H9 (cell line): ENCODE data around the gene AEN. TPM values are rescaled to one million over a fixed set of nuclear protein-coding genes. Genes with fewer than 3 reads are reported as not detected.

ENCODE experiments used
- DNase-seq: peaks from one replicate; pipeline ENCODE4 v3.0.0-alpha.2; 2017
- H2AFZ ChIP-seq: one replicate; pipeline ENCODE4 v1.6.1; 2013; ENCODE audit warnings: mild to moderate bottlenecking, low read length, control low read depth, moderate library complexity
- H2AK5ac ChIP-seq: 2 replicates; pipeline ENCODE4 v1.6.1; 2013; ENCODE audit warnings: low read length, control low read depth, mixed read lengths; ENCODE audit not compliant: insufficient read length
- H2BK120ac ChIP-seq: one replicate; pipeline ENCODE4 v1.6.1; 2013; ENCODE audit warnings: low read depth, mild to moderate bottlenecking, low read length, control low read depth, inconsistent platforms; ENCODE audit not compliant: poor library complexity, severe bottlenecking
- H2BK12ac ChIP-seq: 2 replicates; pipeline ENCODE4 v1.6.1; 2013; ENCODE audit warnings: low read length, control low read depth, mixed read lengths, low read depth; ENCODE audit not compliant: insufficient read length
- H2BK15ac ChIP-seq: 2 replicates; pipeline ENCODE4 v1.6.1; 2013; ENCODE audit warnings: low read depth, low read length, control low read depth
- H2BK20ac ChIP-seq: one replicate; pipeline ENCODE4 v1.6.1; 2013; ENCODE audit warnings: low read depth, mild to moderate bottlenecking, low read length, control low read depth, inconsistent platforms; ENCODE audit not compliant: poor library complexity, severe bottlenecking
- H2BK5ac ChIP-seq: 2 replicates; pipeline ENCODE4 v1.6.1; 2013; ENCODE audit warnings: low read length, control low read depth, mixed read lengths; ENCODE audit not compliant: insufficient read length
- H3K14ac ChIP-seq: 2 replicates; pipeline ENCODE4 v1.6.1; 2013; ENCODE audit warnings: low read length, control low read depth; ENCODE audit not compliant: insufficient read depth
- H3K18ac ChIP-seq: 2 replicates; pipeline ENCODE4 v1.6.1; 2013; ENCODE audit warnings: low read depth, mild to moderate bottlenecking, mixed read lengths, low read length, control low read depth; ENCODE audit not compliant: insufficient read length
- H3K23ac ChIP-seq: 2 replicates; pipeline ENCODE4 v1.6.1; 2013; ENCODE audit warnings: low read length, control low read depth, mixed read lengths, low read depth; ENCODE audit not compliant: insufficient read length
- H3K23me2 ChIP-seq: 2 replicates; pipeline ENCODE4 v1.6.1; 2013; ENCODE audit warnings: low read depth, mild to moderate bottlenecking, mixed read lengths, low read length, control low read depth; ENCODE audit not compliant: insufficient read length, poor library complexity, severe bottlenecking
- H3K27ac ChIP-seq: 2 replicates; pipeline ENCODE4 v1.5.1; 2013; ENCODE audit warnings: low read length, control low read depth, mixed read lengths, low read depth; ENCODE audit not compliant: insufficient read length
- H3K27me3 ChIP-seq: 2 replicates; pipeline ENCODE4 v1.6.1; 2013; ENCODE audit warnings: low read length, control low read depth, inconsistent platforms; ENCODE audit not compliant: insufficient read depth
- H3K4ac ChIP-seq: 2 replicates; pipeline ENCODE4 v1.6.1; 2013; ENCODE audit warnings: low read depth, mild to moderate bottlenecking, control low read depth, inconsistent platforms, low read length, moderate library complexity
- H3K4me1 ChIP-seq: 2 replicates; pipeline ENCODE4 v1.6.1; 2013; ENCODE audit warnings: low read length, control low read depth, inconsistent platforms; ENCODE audit not compliant: insufficient read depth
- H3K4me2 ChIP-seq: 2 replicates; pipeline ENCODE4 v1.6.1; 2013; ENCODE audit warnings: low read length, control low read depth, mixed read lengths; ENCODE audit not compliant: insufficient read length, insufficient read depth
- H3K56ac ChIP-seq: 2 replicates; pipeline ENCODE4 v1.6.1; 2013; ENCODE audit warnings: low read depth, mild to moderate bottlenecking, mixed read lengths, low read length, control low read depth; ENCODE audit not compliant: insufficient read length
- H3K79me1 ChIP-seq: 2 replicates; pipeline ENCODE4 v1.6.1; 2013; ENCODE audit warnings: low read depth, mild to moderate bottlenecking, moderate library complexity, low read length, control low read depth, inconsistent platforms; ENCODE audit not compliant: insufficient read depth, poor library complexity, severe bottlenecking
- H3K79me2 ChIP-seq: 2 replicates; pipeline ENCODE4 v1.6.1; 2013; ENCODE audit warnings: low read length, control low read depth, inconsistent platforms; ENCODE audit not compliant: insufficient read depth
- H3K9ac ChIP-seq: 2 replicates; pipeline ENCODE4 v1.6.1; 2013; ENCODE audit warnings: low read length, control low read depth, mixed read lengths; ENCODE audit not compliant: insufficient read length; ENCODE audit errors: extremely low read depth
- H3K9me3 ChIP-seq: one replicate; pipeline ENCODE4 v1.6.1; 2013; ENCODE audit warnings: low read depth, low read length, inconsistent platforms; ENCODE audit not compliant: control insufficient read depth
- H3T11ph ChIP-seq: one replicate; pipeline ENCODE4 v1.6.1; 2013; ENCODE audit warnings: mild to moderate bottlenecking, low read length, control low read depth, inconsistent platforms
- H4K20me1 ChIP-seq: one replicate; pipeline ENCODE4 v1.6.1; 2013; ENCODE audit not compliant: control insufficient read depth, insufficient read length, insufficient read depth
- H4K5ac ChIP-seq: 2 replicates; pipeline ENCODE4 v1.6.1; 2013; ENCODE audit warnings: low read depth, mild to moderate bottlenecking, mixed read lengths, low read length, control low read depth; ENCODE audit not compliant: insufficient read length
- H4K8ac ChIP-seq: replicated peaks from 2 replicates; pipeline ENCODE4 v1.6.1; 2013; ENCODE audit warnings: low read length, control low read depth, mixed read lengths, low read depth; ENCODE audit not compliant: insufficient read length
- H4K91ac ChIP-seq: 2 replicates; pipeline ENCODE4 v1.6.1; 2013; ENCODE audit warnings: low read depth, mild to moderate bottlenecking, moderate library complexity, mixed read lengths, low read length, control low read depth; ENCODE audit not compliant: insufficient read length
- H3K27ac Mint-ChIP-seq, 3 experiments: 2 replicates in 2 of 3; 3 replicates in 1 of 3; pipeline ENCODE4 v1.8.0; 2020 to 2021; ENCODE audit warnings: mixed read lengths in 3 of 3, mild to moderate bottlenecking in 1 of 3, moderate library complexity in 1 of 3
- H3K27me3 Mint-ChIP-seq: 2 replicates; pipeline ENCODE4 v1.8.0; 2021; ENCODE audit warnings: low read depth, mild to moderate bottlenecking, moderate library complexity, mixed read lengths
- H3K36me3 Mint-ChIP-seq, 3 experiments: 2 replicates in 2 of 3; 3 replicates in 1 of 3; pipeline ENCODE4 v1.8.0; 2020 to 2021; ENCODE audit warnings: low read depth in 3 of 3, mixed read lengths in 3 of 3; ENCODE audit not compliant: insufficient read depth in 1 of 3
- H3K4me1 Mint-ChIP-seq, 2 experiments: 2 replicates each; pipeline ENCODE4 v1.8.0; 2020; ENCODE audit warnings: mixed read lengths in 2 of 2
- H3K4me3 Mint-ChIP-seq, 2 experiments: 2 replicates in 1 of 2; 3 replicates in 1 of 2; pipeline ENCODE4 v1.8.0; 2020 to 2021; ENCODE audit warnings: mild to moderate bottlenecking in 2 of 2, mixed read lengths in 2 of 2, moderate library complexity in 1 of 2
- H3K9me3 Mint-ChIP-seq, 2 experiments: 2 replicates in 1 of 2; 3 replicates in 1 of 2; pipeline ENCODE4 v1.8.0; 2020; ENCODE audit warnings: mild to moderate bottlenecking in 2 of 2, mixed read lengths in 2 of 2, moderate library complexity in 1 of 2
- WGBS: extraction: QIAGEN DNeasy Blood & Tissue Kit; methylation state at CpG from one replicate; pipeline ENCODE4 v1.1.7; 2013; ENCODE audit warnings: missing lambda C conversion rate, low lambda C conversion rate, mixed read lengths; ENCODE audit not compliant: insufficient read length; ENCODE audit errors: extremely low coverage; 5-methylcytosine and 5-hydroxymethylcytosine counted together
- total RNA-seq: library from RNA; stranded (reverse); gene quantifications from 2 replicates; pipeline ENCODE4 v1.2.1, GENCODE V29; 2021
- TF ChIP-seq, protein P1 (sequence below): fragments of 200-600 bp; sonication (generic); conservative IDR thresholded peaks from 3 replicates; pipeline ENCODE4 v1.8.0; 2021; ENCODE audit warnings: antibody characterized with exemption, mild to moderate bottlenecking

AEN gene
- total RNA-seq, 1 experiment from 2014 or later = 132 TPM

GRCh38 chr15:88637436-88637835, 16.3 kb downstream of the AEN start:
- no peak overlapping the region for H3K18ac ChIP-seq
- peaks cover 5% of the 10 kb centered on the region for H3K23me2 ChIP-seq
- H3K27ac Mint-ChIP-seq = peak overlapping the region; percentile 25 to 92 (median 44); a peak in 5 of 7 replicates
- H3K36me3 Mint-ChIP-seq = peaks cover 5 to 28% (median 8%) of the 10 kb centered on the region in 3 experiments
- no peak overlapping the region for H2BK12ac ChIP-seq
- no peaks in the 10 kb centered on the region for H3K27me3 ChIP-seq
- H4K5ac ChIP-seq = no peak overlapping the region
- no peak overlapping the region for H3K4me3 Mint-ChIP-seq
- no peak overlapping the region for H2BK15ac ChIP-seq
- no peak overlapping the region for H2BK20ac ChIP-seq
- H3K27me3 Mint-ChIP-seq = peaks cover 4% of the 10 kb centered on the region
- TF ChIP-seq, protein P1, sequence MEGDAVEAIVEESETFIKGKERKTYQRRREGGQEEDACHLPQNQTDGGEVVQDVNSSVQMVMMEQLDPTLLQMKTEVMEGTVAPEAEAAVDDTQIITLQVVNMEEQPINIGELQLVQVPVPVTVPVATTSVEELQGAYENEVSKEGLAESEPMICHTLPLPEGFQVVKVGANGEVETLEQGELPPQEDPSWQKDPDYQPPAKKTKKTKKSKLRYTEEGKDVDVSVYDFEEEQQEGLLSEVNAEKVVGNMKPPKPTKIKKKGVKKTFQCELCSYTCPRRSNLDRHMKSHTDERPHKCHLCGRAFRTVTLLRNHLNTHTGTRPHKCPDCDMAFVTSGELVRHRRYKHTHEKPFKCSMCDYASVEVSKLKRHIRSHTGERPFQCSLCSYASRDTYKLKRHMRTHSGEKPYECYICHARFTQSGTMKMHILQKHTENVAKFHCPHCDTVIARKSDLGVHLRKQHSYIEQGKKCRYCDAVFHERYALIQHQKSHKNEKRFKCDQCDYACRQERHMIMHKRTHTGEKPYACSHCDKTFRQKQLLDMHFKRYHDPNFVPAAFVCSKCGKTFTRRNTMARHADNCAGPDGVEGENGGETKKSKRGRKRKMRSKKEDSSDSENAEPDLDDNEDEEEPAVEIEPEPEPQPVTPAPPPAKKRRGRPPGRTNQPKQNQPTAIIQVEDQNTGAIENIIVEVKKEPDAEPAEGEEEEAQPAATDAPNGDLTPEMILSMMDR = no peak
- no peak overlapping the region for H4K8ac ChIP-seq
- no peak overlapping the region for H3K14ac ChIP-seq
- no peaks in the 10 kb centered on the region for H3K9me3 ChIP-seq
- no CpG with 5 or more reads among the region's 7 CpGs for WGBS
- H3K79me1 ChIP-seq = no peaks in the 10 kb centered on the region
- no peak overlapping the region for H3K4me2 ChIP-seq
- no peaks in the 10 kb centered on the region for H3K79me2 ChIP-seq
- H2AK5ac ChIP-seq = no peak overlapping the region
- no peak overlapping the region for H3K9ac ChIP-seq
- H4K91ac ChIP-seq = no peak overlapping the region
- no peak overlapping the region for H3T11ph ChIP-seq
- peaks cover 10% of the 10 kb centered on the region; the same call in 1 of the 2 replicates for H3K4me1 ChIP-seq
- no peak overlapping the region for H2BK5ac ChIP-seq
- peaks cover 37 to 45% of the 10 kb centered on the region in 2 experiments for H3K4me1 Mint-ChIP-seq
- H3K56ac ChIP-seq = no peak overlapping the region
- no peak overlapping the region for H2BK120ac ChIP-seq
- no peak overlapping the region for H3K4ac ChIP-seq
- H2AFZ ChIP-seq = no peak overlapping the region
- H3K9me3 Mint-ChIP-seq = no peaks in the 10 kb centered on the region
- H4K20me1 ChIP-seq = no peaks in the 10 kb centered on the region
- H3K27ac ChIP-seq = no peak overlapping the region
- H3K23ac ChIP-seq = no peak overlapping the region
- DNase-seq = no peak
